ENCODE data around the gene FUBP1. TPM values are rescaled to one million over a fixed set of nuclear protein-coding genes. Genes with fewer than 3 reads are reported as not detected.
A peak's percentile ranks its signal among the peaks of the same experiment; 100 is the strongest.

The FUBP1 gene, protein sequence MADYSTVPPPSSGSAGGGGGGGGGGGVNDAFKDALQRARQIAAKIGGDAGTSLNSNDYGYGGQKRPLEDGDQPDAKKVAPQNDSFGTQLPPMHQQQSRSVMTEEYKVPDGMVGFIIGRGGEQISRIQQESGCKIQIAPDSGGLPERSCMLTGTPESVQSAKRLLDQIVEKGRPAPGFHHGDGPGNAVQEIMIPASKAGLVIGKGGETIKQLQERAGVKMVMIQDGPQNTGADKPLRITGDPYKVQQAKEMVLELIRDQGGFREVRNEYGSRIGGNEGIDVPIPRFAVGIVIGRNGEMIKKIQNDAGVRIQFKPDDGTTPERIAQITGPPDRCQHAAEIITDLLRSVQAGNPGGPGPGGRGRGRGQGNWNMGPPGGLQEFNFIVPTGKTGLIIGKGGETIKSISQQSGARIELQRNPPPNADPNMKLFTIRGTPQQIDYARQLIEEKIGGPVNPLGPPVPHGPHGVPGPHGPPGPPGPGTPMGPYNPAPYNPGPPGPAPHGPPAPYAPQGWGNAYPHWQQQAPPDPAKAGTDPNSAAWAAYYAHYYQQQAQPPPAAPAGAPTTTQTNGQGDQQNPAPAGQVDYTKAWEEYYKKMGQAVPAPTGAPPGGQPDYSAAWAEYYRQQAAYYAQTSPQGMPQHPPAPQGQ
- total RNA-seq = 147 and 156 TPM in 2 replicates

DNA sequence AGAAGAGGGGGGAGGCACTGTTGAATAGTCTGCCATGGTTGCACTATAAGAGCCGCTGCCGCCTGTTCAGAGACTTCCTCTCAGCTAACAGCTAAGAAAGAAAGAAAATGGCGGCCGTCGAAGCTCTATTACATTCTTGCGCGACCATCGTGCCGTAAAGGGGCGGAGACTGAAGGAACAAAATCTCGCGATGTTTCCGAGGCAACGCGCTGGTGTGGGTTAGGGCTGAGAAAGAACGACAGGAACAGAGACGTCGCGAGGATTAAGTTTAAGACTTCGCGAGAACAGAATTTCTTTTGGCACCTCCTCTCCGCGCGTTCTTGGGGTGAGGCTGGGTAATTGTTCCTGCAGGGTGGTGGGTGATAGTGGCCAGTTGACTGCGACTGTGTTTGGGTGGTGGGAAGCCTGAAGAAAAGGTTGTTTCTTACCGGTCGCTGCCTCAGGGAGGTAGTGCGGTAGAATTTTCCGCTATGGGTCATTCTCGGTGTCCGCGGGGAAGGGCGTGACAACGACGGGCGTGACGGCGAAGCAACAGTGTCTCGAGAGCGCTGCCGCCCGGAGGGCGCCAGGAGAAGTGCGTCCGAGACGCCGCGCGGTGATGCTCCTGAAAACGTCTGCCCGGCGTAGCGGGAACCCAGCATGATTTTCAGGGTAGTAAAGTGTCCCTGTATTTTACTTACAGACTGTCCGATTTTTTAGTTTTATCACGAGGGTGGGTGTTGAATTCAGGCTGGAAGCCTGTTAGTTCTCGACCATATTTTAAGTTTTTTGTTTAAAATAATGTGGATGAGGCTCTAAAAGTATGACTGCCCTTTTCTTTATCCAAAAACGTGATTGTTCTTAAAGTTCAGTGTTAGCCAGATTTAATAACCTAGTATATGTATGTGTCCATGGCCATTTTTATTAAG, at the start of gene FUBP1:
FUBP1 (minus strand) TSS at position 104 of the 908 bp plus-strand sequence; CDS start at position 36, 68 bp downstream.

DNA sequence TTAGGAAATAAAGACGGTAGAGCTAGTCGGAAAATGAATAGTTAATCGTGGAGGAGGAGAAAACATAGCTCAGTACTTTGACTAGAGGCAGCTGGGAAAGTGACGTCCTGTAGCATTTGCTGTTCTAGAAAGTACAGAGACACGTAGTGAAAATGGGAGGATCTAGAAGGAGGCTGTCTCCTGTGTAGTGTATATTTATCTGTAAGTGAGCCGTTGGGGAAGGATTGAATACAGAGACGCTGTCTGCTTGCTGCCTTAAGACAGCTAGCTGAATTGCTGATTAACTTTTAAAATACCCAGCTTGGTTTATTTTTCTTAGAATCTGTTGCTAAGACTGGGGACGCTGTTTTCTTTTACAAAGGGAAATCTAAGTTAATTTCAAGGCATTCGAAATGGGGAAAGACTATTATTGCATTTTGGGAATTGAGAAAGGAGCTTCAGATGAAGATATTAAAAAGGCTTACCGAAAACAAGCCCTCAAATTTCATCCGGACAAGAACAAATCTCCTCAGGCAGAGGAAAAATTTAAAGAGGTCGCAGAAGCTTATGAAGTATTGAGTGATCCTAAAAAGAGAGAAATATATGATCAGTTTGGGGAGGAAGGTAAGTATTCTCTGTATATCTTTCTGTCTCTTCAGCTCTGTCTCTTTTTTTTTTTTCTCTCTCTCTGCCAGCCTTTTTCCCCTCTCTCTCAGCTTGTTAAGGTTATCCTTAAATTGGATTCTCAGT, 26.0 kb upstream of the FUBP1 start, which contains the start of gene DNAJB4:
DNAJB4 (plus strand) TSS at position 221 of the 729 bp plus-strand sequence; CDS start at position 393, 172 bp downstream.

Small RNAs within 50 kb of the gene (small RNA-seq; reads per million reads assigned to genes)
- 1.4 reads per million, percentile 71 among the genes with 10 or more reads in this experiment for gene AC103591.3

Other genes with a start within 250 kb of the FUBP1 start
- 59.4 and 60.7 TPM in 2 replicates for gene USP33, start 219.2 kb downstream of the FUBP1 start, total RNA-seq
- 16.3 and 18.1 TPM in 2 replicates for gene MIGA1, start 199.4 kb downstream of the FUBP1 start, total RNA-seq
- gene NEXN, start 90.4 kb downstream of the FUBP1 start, total RNA-seq = 2.3 and 2.4 TPM in 2 replicates
- gene DNAJB4, start 25.9 kb upstream of the FUBP1 start, total RNA-seq = 227 and 238 TPM in 2 replicates
- gene GIPC2, start 66.9 kb upstream of the FUBP1 start, total RNA-seq = 12.4 and 14.7 TPM in 2 replicates

All from vein endothelial cell (primary cell).